Neural progenitor cell (in vitro differentiated cells): ENCODE data around the gene CCDC97.

Experiments used
- EZH2 ChIP-seq: fragments of 200-600 bp; sonication (generic); IDR thresholded peaks from 2 replicates; pipeline ENCODE4 v1.6.1; 2017; ENCODE audit warnings: antibody characterized with exemption, mild to moderate bottlenecking, moderate library complexity
- EZH2phosphoT487 ChIP-seq: fragments of 200-600 bp; sonication (generic); IDR thresholded peaks from 2 replicates; pipeline ENCODE4 v1.6.1; 2017; ENCODE audit warnings: antibody characterized with exemption

- no peak for TF ChIP-seq EZH2phosphoT487
- TF ChIP-seq EZH2, result no peak
These were observed 47.2 kb downstream of the CCDC97 start for GRCh38 chr19:41356984-41357739.
